DND-41 (cell line): ENCODE measurements around the gene LGR4.

ENCODE experiments used
- ATAC-seq: fragments of 200-7000 bp; cut with Tn5 transposase; 3 replicates; pipeline ENCODE4 v1.9.1; 2021; ENCODE audit warnings: low read depth; ENCODE audit not compliant: insufficient read depth
- DNase-seq: peaks from one replicate; pipeline ENCODE4 v3.0.0-alpha.2; 2020
- H2AFZ ChIP-seq: 2 replicates; pipeline ENCODE4 v1.6.0; 2012; ENCODE audit warnings: low read depth, low read length
- H3K27ac ChIP-seq: 2 replicates; pipeline ENCODE4 v1.5.1; 2012; ENCODE audit warnings: low read length, inconsistent platforms
- H3K27me3 ChIP-seq: fragments of 200-600 bp; sonication (generic); 2 replicates; pipeline ENCODE4 v1.6.0; 2012; ENCODE audit warnings: low read length, mild to moderate bottlenecking, inconsistent platforms; ENCODE audit not compliant: insufficient read depth, poor library complexity
- H3K36me3 ChIP-seq: 2 replicates; pipeline ENCODE4 v1.5.1; 2012; ENCODE audit warnings: low read length, inconsistent platforms; ENCODE audit not compliant: insufficient read depth
- H3K4me1 ChIP-seq: 2 replicates; pipeline ENCODE4 v1.5.1; 2012; ENCODE audit warnings: mild to moderate bottlenecking, low read length; ENCODE audit not compliant: insufficient read depth
- H3K4me2 ChIP-seq: 2 replicates; pipeline ENCODE4 v1.6.0; 2012; ENCODE audit warnings: mild to moderate bottlenecking, moderate library complexity, low read length, inconsistent platforms; ENCODE audit not compliant: insufficient read depth
- H3K4me3 ChIP-seq, 2 experiments: fragments of 200-600 bp in 1 of 2; shearing (Covaris generic) in 1 of 2; 2 replicates each; pipeline ENCODE4 v1.5.1; 2012 to 2016; ENCODE audit warnings: inconsistent platforms in 2 of 2, low read length in 2 of 2, mild to moderate bottlenecking in 2 of 2, low read depth in 1 of 2, moderate library complexity in 1 of 2
- H3K79me2 ChIP-seq: 2 replicates; pipeline ENCODE4 v1.6.0; 2012; ENCODE audit warnings: low read length, inconsistent platforms; ENCODE audit not compliant: insufficient read depth
- H3K9ac ChIP-seq: 2 replicates; pipeline ENCODE4 v1.6.0; 2012; ENCODE audit warnings: low read depth, mild to moderate bottlenecking, inconsistent platforms, low read length, moderate library complexity
- H3K9me3 ChIP-seq: 2 replicates; pipeline ENCODE4 v1.5.1; 2012; ENCODE audit warnings: low read length, moderate library complexity, mild to moderate bottlenecking, inconsistent platforms; ENCODE audit not compliant: insufficient read depth, severe bottlenecking
- H4K20me1 ChIP-seq: 2 replicates; pipeline ENCODE4 v1.6.0; 2012; ENCODE audit warnings: low read length; ENCODE audit not compliant: insufficient read depth
- CTCF ChIP-seq: IDR thresholded peaks from 2 replicates; pipeline ENCODE4 v1.5.1; 2012; ENCODE audit warnings: borderline replicate concordance, low read length, moderate library complexity, mild to moderate bottlenecking; ENCODE audit not compliant: poor library complexity, severe bottlenecking; ENCODE audit errors: extremely low read depth
- EZH2 ChIP-seq: IDR thresholded peaks from 3 replicates; pipeline ENCODE4 v1.6.1; 2012; ENCODE audit warnings: borderline replicate concordance, low read depth, mild to moderate bottlenecking, moderate library complexity, low read length, inconsistent platforms; ENCODE audit not compliant: severe bottlenecking

Gene LGR4

GRCh38 chr11:27390318-27391295 is 82.0 kb downstream of the LGR4 start:
- H4K20me1 ChIP-seq, result no peaks in the 10 kb centered on the region
- no peaks in the 10 kb centered on the region for H3K4me1 ChIP-seq
- no peak overlapping the region for H3K9ac ChIP-seq
- no peak for ATAC-seq
- no peak overlapping the region for H3K27ac ChIP-seq
- H3K4me2 ChIP-seq, result no peak overlapping the region
- TF ChIP-seq EZH2 (no peak), CTCF (no peak)
- H3K4me3 ChIP-seq, result no peak overlapping the region
- H3K27me3 ChIP-seq, result no peaks in the 10 kb centered on the region
- DNase-seq, result no peak
- no peaks in the 10 kb centered on the region for H3K9me3 ChIP-seq
- no peaks in the 10 kb centered on the region for H3K79me2 ChIP-seq
- H3K36me3 ChIP-seq, result no peaks in the 10 kb centered on the region
- H2AFZ ChIP-seq, result no peak overlapping the region

- no peak overlapping the region for H3K9ac ChIP-seq
- TF ChIP-seq EZH2 (no peak), CTCF (no peak)
- H3K9me3 ChIP-seq, result no peaks in the 10 kb centered on the region
- no peaks in the 10 kb centered on the region for H3K79me2 ChIP-seq
- no peaks in the 10 kb centered on the region for H3K36me3 ChIP-seq
- no peak overlapping the region for H3K4me3 ChIP-seq
- no peaks in the 10 kb centered on the region for H4K20me1 ChIP-seq
- H2AFZ ChIP-seq, result no peak overlapping the region
- H3K4me1 ChIP-seq, result no peaks in the 10 kb centered on the region
- ATAC-seq (no peak), DNase-seq (no peak)
- no peak overlapping the region for H3K27ac ChIP-seq
- H3K27me3 ChIP-seq, result no peaks in the 10 kb centered on the region
- H3K4me2 ChIP-seq, result no peak overlapping the region
These were observed 83.7 kb downstream of the LGR4 start for GRCh38 chr11:27388869-27389268.

GRCh38 chr11:27388001-27388400 is 84.6 kb downstream of the LGR4 start:
- ATAC-seq (no peak), DNase-seq (no peak)
- Histone ChIP-seq H3K79me2 (no peaks in the 10 kb centered on the region), H3K4me2 (no peak overlapping the region), H3K4me1 (no peaks in the 10 kb centered on the region), H2AFZ (no peak overlapping the region), H3K36me3 (no peaks in the 10 kb centered on the region), H3K4me3 (no peak overlapping the region), H4K20me1 (no peaks in the 10 kb centered on the region), H3K27me3 (no peaks in the 10 kb centered on the region), H3K9ac (no peak overlapping the region), H3K9me3 (no peaks in the 10 kb centered on the region), H3K27ac (no peak overlapping the region)
- TF ChIP-seq EZH2, result no peak
- no peak for TF ChIP-seq CTCF
